ENCODE measurements around the gene MACROH2A2.
"Not testable (repeated sequence)": the region's sequence is repeated elsewhere in the genome, so short reads cannot be mapped to it uniquely, and the experiment has no call there.

Gene MACROH2A2

DNA sequence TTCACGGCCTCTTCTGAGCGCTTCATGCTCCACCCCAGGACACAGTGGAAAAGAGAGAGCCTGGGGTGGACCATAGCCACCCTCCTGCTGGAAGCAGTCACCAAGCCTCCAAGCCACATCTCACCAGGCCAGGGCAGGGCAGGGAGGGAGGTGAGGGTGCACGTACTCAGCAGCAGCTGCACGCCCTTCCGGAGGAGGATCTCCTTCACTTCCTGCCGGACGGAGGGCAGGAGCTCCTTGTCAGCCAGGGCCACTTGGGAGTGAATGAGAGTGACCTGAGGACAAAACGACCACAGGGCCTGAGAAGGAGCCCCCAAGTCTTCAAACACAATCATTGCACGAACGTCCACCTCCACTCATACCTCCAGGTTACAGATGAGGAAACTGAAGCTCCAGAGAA, 65.0 kb downstream of the MACROH2A2 start:
- Histone ChIP-seq H3K27ac (ENCODE audit: insufficient read depth, low read depth, low read length, poor library complexity, severe bottlenecking) (no peak overlapping the region), H3K36me3 (ENCODE audit: control insufficient read depth, insufficient read depth, low read length) (no peaks in the 10 kb centered on the region), H3K9me3 (ENCODE audit: control insufficient read depth, low read length) (no peaks in the 10 kb centered on the region), H3K4me1 (ENCODE audit: control insufficient read depth, insufficient read depth, low read length) (no peaks in the 10 kb centered on the region), H3K27me3 (ENCODE audit: control insufficient read depth, insufficient read depth, low read length, poor library complexity, severe bottlenecking) (no peaks in the 10 kb centered on the region), H3K4me3 (ENCODE audit: insufficient read depth, low read depth, low read length) (no peak overlapping the region)
- WGBS, 2 experiments: 84 to 91% methylated on average over 10 of the region's 10 CpGs

GRCh38 chr10:70118196-70118595, 65.5 kb downstream of the MACROH2A2 start:
- H3K36me3 ChIP-seq (ENCODE audit: control insufficient read depth, insufficient read depth, low read length): no peaks in the 10 kb centered on the region
- H3K9me3 ChIP-seq (ENCODE audit: control insufficient read depth, low read length): no peaks in the 10 kb centered on the region
- no peaks in the 10 kb centered on the region for H3K4me1 ChIP-seq (ENCODE audit: control insufficient read depth, insufficient read depth, low read length)
- H3K27me3 ChIP-seq (ENCODE audit: control insufficient read depth, insufficient read depth, low read length, poor library complexity, severe bottlenecking): no peaks in the 10 kb centered on the region
- WGBS, 2 experiments: 92 to 93% methylated on average over 3 of the region's 3 CpGs
- H3K4me3 ChIP-seq (ENCODE audit: insufficient read depth, low read depth, low read length): no peak overlapping the region
- H3K27ac ChIP-seq (ENCODE audit: insufficient read depth, low read depth, low read length, poor library complexity, severe bottlenecking): no peak overlapping the region

GRCh38 chr10:70119197-70119596, 66.6 kb downstream of the MACROH2A2 start:
- WGBS, 2 experiments: 95% methylated on average over 7 of the region's 7 CpGs
- no peaks in the 10 kb centered on the region for H3K4me1 ChIP-seq (ENCODE audit: control insufficient read depth, insufficient read depth, low read length)
- no peaks in the 10 kb centered on the region for H3K36me3 ChIP-seq (ENCODE audit: control insufficient read depth, insufficient read depth, low read length)
- no peak overlapping the region for H3K27ac ChIP-seq (ENCODE audit: insufficient read depth, low read depth, low read length, poor library complexity, severe bottlenecking)
- no peaks in the 10 kb centered on the region for H3K27me3 ChIP-seq (ENCODE audit: control insufficient read depth, insufficient read depth, low read length, poor library complexity, severe bottlenecking)
- no peak overlapping the region for H3K4me3 ChIP-seq (ENCODE audit: insufficient read depth, low read depth, low read length)
- no peaks in the 10 kb centered on the region for H3K9me3 ChIP-seq (ENCODE audit: control insufficient read depth, low read length)

DNA sequence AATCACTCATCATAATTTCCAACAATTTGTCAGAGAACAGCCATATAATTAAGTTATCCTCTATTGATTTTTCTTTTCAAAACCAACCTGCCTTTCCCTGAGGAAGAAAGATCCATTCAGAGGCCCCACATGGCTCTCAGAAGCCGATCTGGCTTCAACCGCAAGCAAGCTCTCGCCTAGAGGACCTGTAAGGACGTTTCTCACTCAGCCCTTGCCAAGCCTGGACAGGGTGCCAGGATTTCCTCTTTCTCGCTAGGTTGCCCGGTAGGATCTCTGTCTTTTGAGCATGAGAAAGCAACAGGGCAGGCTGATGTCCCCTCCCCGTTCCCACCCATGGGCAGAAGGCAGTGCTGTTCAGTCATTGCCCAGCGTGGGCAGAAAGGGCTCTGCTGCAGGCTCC, 67.0 kb downstream of the MACROH2A2 start:
- no peaks in the 10 kb centered on the region for H3K9me3 ChIP-seq (ENCODE audit: control insufficient read depth, low read length)
- H3K27me3 ChIP-seq (ENCODE audit: control insufficient read depth, insufficient read depth, low read length, poor library complexity, severe bottlenecking): no peaks in the 10 kb centered on the region
- no peaks in the 10 kb centered on the region for H3K36me3 ChIP-seq (ENCODE audit: control insufficient read depth, insufficient read depth, low read length)
- H3K4me3 ChIP-seq (ENCODE audit: insufficient read depth, low read depth, low read length): no peak overlapping the region
- 90 to 91% methylated on average over 8 of the region's 8 CpGs for WGBS, 2 experiments
- H3K4me1 ChIP-seq (ENCODE audit: control insufficient read depth, insufficient read depth, low read length): no peaks in the 10 kb centered on the region
- H3K27ac ChIP-seq (ENCODE audit: insufficient read depth, low read depth, low read length, poor library complexity, severe bottlenecking): no peak overlapping the region

DNA sequence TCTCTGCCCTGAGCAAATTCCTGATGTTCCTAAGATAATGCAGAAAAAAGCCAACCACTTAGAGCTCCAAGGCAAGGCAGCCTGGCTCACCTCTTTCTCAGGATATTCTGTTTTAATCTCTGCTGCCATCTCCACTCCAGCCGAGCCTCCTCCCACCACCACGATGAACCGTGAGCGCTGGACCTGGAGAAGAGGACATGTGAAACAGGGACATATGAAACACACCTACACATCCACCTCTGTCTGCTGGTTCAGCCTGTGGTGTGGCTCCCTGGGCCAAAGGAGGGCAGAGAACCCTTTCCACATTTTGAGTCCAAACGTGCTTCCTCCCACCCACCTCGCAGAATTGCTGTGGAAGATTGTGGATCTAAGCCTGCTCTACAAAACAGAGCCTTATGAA, 67.8 kb downstream of the MACROH2A2 start:
- Histone ChIP-seq H3K4me1 (ENCODE audit: control insufficient read depth, insufficient read depth, low read length) (no peaks in the 10 kb centered on the region), H3K27me3 (ENCODE audit: control insufficient read depth, insufficient read depth, low read length, poor library complexity, severe bottlenecking) (no peaks in the 10 kb centered on the region), H3K9me3 (ENCODE audit: control insufficient read depth, low read length) (no peaks in the 10 kb centered on the region), H3K4me3 (ENCODE audit: insufficient read depth, low read depth, low read length) (no peak overlapping the region), H3K27ac (ENCODE audit: insufficient read depth, low read depth, low read length, poor library complexity, severe bottlenecking) (no peak overlapping the region), H3K36me3 (ENCODE audit: control insufficient read depth, insufficient read depth, low read length) (no peaks in the 10 kb centered on the region)
- WGBS, 2 experiments: 89 to 93% methylated on average over 6 of the region's 6 CpGs

GRCh38 chr10:70121281-70121949, 68.8 kb downstream of the MACROH2A2 start:
- H3K4me1 ChIP-seq (ENCODE audit: control insufficient read depth, insufficient read depth, low read length): no peaks in the 10 kb centered on the region
- no peak overlapping the region for H3K4me3 ChIP-seq (ENCODE audit: insufficient read depth, low read depth, low read length)
- H3K27me3 ChIP-seq (ENCODE audit: control insufficient read depth, insufficient read depth, low read length, poor library complexity, severe bottlenecking): no peaks in the 10 kb centered on the region
- no peaks in the 10 kb centered on the region for H3K9me3 ChIP-seq (ENCODE audit: control insufficient read depth, low read length)
- H3K27ac ChIP-seq (ENCODE audit: insufficient read depth, low read depth, low read length, poor library complexity, severe bottlenecking): no peak overlapping the region
- WGBS, 2 experiments: 94 to 95% methylated on average over 11 of the region's 11 CpGs
- no peaks in the 10 kb centered on the region for H3K36me3 ChIP-seq (ENCODE audit: control insufficient read depth, insufficient read depth, low read length)

DNA sequence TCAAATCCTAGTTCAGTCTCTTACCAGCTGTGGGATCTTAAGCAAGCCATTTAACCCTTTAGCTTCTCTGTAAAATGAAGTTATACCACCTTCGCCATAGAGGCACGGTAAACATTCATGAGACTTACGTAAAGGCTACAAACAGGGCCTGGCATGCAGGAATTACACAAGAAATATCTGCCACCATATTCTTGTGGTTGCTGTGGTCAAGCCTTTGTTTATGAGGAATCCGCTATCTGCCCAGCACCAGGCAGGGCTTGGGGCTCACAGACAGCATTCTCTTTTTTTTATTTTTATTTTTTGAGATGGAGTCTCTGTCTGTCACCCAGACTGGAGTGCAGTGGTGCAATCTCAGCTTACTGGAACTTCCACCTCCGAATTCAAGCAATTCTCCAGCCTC, 70.1 kb downstream of the MACROH2A2 start:
- Histone ChIP-seq H3K9me3 (ENCODE audit: control insufficient read depth, low read length) (no peaks in the 10 kb centered on the region), H3K4me3 (ENCODE audit: insufficient read depth, low read depth, low read length) (no peak overlapping the region), H3K27me3 (ENCODE audit: control insufficient read depth, insufficient read depth, low read length, poor library complexity, severe bottlenecking) (no peaks in the 10 kb centered on the region), H3K36me3 (ENCODE audit: control insufficient read depth, insufficient read depth, low read length) (no peaks in the 10 kb centered on the region), H3K27ac (ENCODE audit: insufficient read depth, low read depth, low read length, poor library complexity, severe bottlenecking) (no peak overlapping the region), H3K4me1 (ENCODE audit: control insufficient read depth, insufficient read depth, low read length) (no peaks in the 10 kb centered on the region)
- 92 to 94% methylated on average over 5 of the region's 5 CpGs for WGBS, 2 experiments

DNA sequence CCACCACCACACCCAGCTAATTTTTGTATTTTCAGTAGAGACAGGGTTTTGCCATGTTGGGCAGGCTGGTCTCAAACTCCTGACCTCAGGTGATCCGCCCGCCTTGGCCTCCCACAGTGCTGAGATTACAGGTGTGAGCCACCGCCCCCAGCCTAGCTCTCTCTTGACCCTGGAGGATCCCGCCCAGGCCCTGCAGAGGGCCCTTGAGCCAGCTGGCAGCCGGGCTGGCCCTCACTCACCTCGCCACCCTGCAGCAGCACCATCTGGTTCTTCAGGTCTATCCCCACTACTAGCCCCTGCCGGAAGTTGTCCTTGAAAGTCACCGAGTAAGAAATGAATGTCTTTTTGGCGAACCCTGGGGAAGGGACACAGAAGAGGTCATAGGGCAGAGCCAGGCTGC, 70.5 kb downstream of the MACROH2A2 start:
- H3K4me3 ChIP-seq (ENCODE audit: insufficient read depth, low read depth, low read length); H3K27me3 ChIP-seq (ENCODE audit: control insufficient read depth, insufficient read depth, low read length, poor library complexity, severe bottlenecking); H3K36me3 ChIP-seq (ENCODE audit: control insufficient read depth, insufficient read depth, low read length); H3K9me3 ChIP-seq (ENCODE audit: control insufficient read depth, low read length); H3K27ac ChIP-seq (ENCODE audit: insufficient read depth, low read depth, low read length, poor library complexity, severe bottlenecking); H3K4me1 ChIP-seq (ENCODE audit: control insufficient read depth, insufficient read depth, low read length): not testable (repeated sequence)
- 94 to 95% methylated on average over 9 of the region's 9 CpGs for WGBS, 2 experiments

DNA sequence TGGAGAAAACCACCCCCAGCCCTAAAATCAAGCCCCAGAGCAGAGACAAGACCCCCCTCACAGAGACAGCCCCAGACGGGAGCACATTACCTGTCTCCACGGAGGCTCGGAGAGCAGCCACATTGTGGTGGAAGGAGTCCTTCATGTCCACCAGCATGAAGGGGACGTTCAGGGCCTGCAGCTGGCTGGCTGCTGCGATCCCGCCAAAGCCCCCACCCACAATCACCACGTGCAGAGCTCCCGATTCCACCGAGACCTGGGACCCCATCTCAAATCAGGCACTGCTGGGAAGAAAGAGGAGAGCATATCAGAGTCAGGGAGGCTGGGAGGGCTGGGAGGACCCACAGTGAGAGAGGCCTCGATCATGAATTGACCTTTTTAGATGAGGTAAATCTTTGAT, 71.2 kb downstream of the MACROH2A2 start:
- WGBS, 2 experiments: 92 to 96% methylated on average over 9 to 10 of the region's 10 CpGs
- Histone ChIP-seq H3K36me3 (ENCODE audit: control insufficient read depth, insufficient read depth, low read length) (no peaks in the 10 kb centered on the region), H3K27me3 (ENCODE audit: control insufficient read depth, insufficient read depth, low read length, poor library complexity, severe bottlenecking) (no peaks in the 10 kb centered on the region), H3K9me3 (ENCODE audit: control insufficient read depth, low read length) (no peaks in the 10 kb centered on the region), H3K27ac (ENCODE audit: insufficient read depth, low read depth, low read length, poor library complexity, severe bottlenecking) (no peak overlapping the region), H3K4me3 (ENCODE audit: insufficient read depth, low read depth, low read length) (no peak overlapping the region), H3K4me1 (ENCODE audit: control insufficient read depth, insufficient read depth, low read length) (no peaks in the 10 kb centered on the region)

DNA sequence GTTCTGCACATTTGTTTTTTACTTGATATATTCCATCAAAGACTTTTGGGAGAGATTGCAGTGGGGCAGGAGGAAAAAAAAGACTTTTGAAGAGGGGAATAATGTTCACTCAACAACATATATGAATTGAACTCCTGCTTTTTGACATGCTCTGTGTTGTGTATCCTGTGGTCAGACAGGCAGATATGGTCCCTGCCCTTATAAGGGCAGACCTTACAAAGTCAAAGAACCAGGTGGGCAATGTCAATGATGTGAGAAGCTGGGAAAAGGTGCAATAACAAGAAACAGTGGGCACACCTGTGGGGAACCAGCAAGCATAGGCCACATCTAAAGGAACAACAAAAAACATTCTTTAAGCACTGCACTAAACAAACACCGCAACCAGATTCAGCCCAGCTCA, 71.8 kb downstream of the MACROH2A2 start:
- H3K36me3 ChIP-seq (ENCODE audit: control insufficient read depth, insufficient read depth, low read length): no peaks in the 10 kb centered on the region
- H3K27ac ChIP-seq (ENCODE audit: insufficient read depth, low read depth, low read length, poor library complexity, severe bottlenecking): no peak overlapping the region
- H3K27me3 ChIP-seq (ENCODE audit: control insufficient read depth, insufficient read depth, low read length, poor library complexity, severe bottlenecking): no peaks in the 10 kb centered on the region
- H3K4me3 ChIP-seq (ENCODE audit: insufficient read depth, low read depth, low read length): no peak overlapping the region
- WGBS, 2 experiments: 100% methylated on average over 1 of the region's 1 CpG
- no peaks in the 10 kb centered on the region for H3K9me3 ChIP-seq (ENCODE audit: control insufficient read depth, low read length)
- H3K4me1 ChIP-seq (ENCODE audit: control insufficient read depth, insufficient read depth, low read length): no peaks in the 10 kb centered on the region

DNA sequence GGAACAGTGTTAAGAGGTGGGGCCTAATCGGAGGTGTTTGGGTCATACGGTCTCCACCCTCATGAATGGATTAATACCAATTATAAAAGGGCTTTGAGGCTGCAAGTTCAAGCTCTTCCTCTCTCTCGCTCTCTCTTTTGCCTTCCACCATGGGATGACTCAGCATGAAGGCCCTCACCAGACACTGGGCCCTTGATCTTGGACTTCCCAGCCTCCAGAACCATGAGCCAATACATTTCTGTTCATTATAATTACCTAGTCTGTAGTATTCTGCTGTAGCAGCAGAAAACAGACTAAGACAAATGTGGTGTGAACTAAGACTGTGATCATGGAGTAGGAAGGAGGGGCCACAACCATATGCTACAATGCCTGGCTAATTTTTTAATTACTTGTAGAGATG, 72.3 kb downstream of the MACROH2A2 start:
- Histone ChIP-seq H3K4me3 (ENCODE audit: insufficient read depth, low read depth, low read length) (no peak overlapping the region), H3K4me1 (ENCODE audit: control insufficient read depth, insufficient read depth, low read length) (no peaks in the 10 kb centered on the region), H3K9me3 (ENCODE audit: control insufficient read depth, low read length) (no peaks in the 10 kb centered on the region), H3K36me3 (ENCODE audit: control insufficient read depth, insufficient read depth, low read length) (no peaks in the 10 kb centered on the region), H3K27me3 (ENCODE audit: control insufficient read depth, insufficient read depth, low read length, poor library complexity, severe bottlenecking) (no peaks in the 10 kb centered on the region), H3K27ac (ENCODE audit: insufficient read depth, low read depth, low read length, poor library complexity, severe bottlenecking) (no peak overlapping the region)
- WGBS, 2 experiments: 91 to 92% methylated on average over 3 of the region's 3 CpGs
